HepG2 (cell line): ENCODE results near the gene GABRB3. TPM values are rescaled to one million over a fixed set of nuclear protein-coding genes. Genes with fewer than 3 reads are reported as not detected.

Experiments used
- ATAC-seq: fragments of 200-7000 bp; cut with Tn5 transposase; 3 replicates; pipeline ENCODE4 v1.9.1; 2020; ENCODE audit warnings: mild to moderate bottlenecking, moderate library complexity
- BruUV-seq: library from RNA; stranded (reverse); fragments of 400-500 nt; replicated peaks from 2 replicates; lab custom pipeline; 2021; lab: Mats Ljungman, UMichigan
- CTCF ChIA-PET: fragments of 300-600 bp; formaldehyde crosslinking; extraction: SDS; loops from one replicate; lab custom pipeline; 2021; ENCODE audit warnings: low total read pairs, inconsistent platforms, low intra/inter-chr PET ratio; lab: Yijun Ruan, JAX
- POLR2A ChIA-PET: fragments of 350-600 bp; sonication (Branson Sonifier 250); formaldehyde crosslinking; loops from one replicate; lab custom pipeline; 2020; ENCODE audit warnings: antibody characterized with exemption, inconsistent platforms; lab: Yijun Ruan, JAX
- DNase-seq: peaks from one replicate; pipeline ENCODE4 v3.0.0-alpha.2; 2015; ENCODE audit warnings: low spot score
- FAIRE-seq: peaks from 3 replicates; lab custom pipeline; 2011; peaks lifted over from hg19 to GRCh38; lab: Jason Lieb, UNC
- H2AFZ ChIP-seq: one replicate; pipeline ENCODE4 v1.6.1; 2011; ENCODE audit warnings: low read length, inconsistent platforms
- H3K27ac ChIP-seq: fragments of 300-600 bp; 3 replicates; pipeline ENCODE4 v1.8.0; 2011; ENCODE audit warnings: mixed run types, mild to moderate bottlenecking, mixed read lengths, low read length, inconsistent platforms; ENCODE audit not compliant: insufficient read depth; ENCODE audit errors: extremely low read length
- H3K27me3 ChIP-seq, 2 experiments: fragments of 200-600 bp in 1 of 2; 2 replicates in 1 of 2; 3 replicates in 1 of 2; pipeline versions ENCODE4 v1.6.0 to v1.8.0; 2011; ENCODE audit warnings: low read length in 2 of 2, mild to moderate bottlenecking in 2 of 2, moderate library complexity in 2 of 2, inconsistent platforms in 1 of 2; ENCODE audit not compliant: insufficient read depth in 2 of 2, control insufficient read depth in 1 of 2
- H3K36me3 ChIP-seq, 2 experiments: fragments of 200-600 bp in 1 of 2; replicated peaks in 1 of 2; 2 replicates in 1 of 2; 3 replicates in 1 of 2; pipeline versions ENCODE4 v1.5.1 to v1.8.0; 2011; ENCODE audit warnings: low read length in 2 of 2, inconsistent platforms in 1 of 2; ENCODE audit not compliant: insufficient read depth in 2 of 2, control insufficient read depth in 1 of 2
- H3K4me1 ChIP-seq: 2 replicates; pipeline ENCODE4 v1.5.1; 2012; ENCODE audit warnings: low read length, inconsistent platforms; ENCODE audit not compliant: insufficient read depth
- H3K4me2 ChIP-seq: 2 replicates; pipeline ENCODE4 v1.6.0; 2011; ENCODE audit warnings: low read depth, low read length, inconsistent platforms
- H3K4me3 ChIP-seq, 3 experiments: fragments of 200-600 bp in 1 of 3; sonication (generic), shearing (Covaris generic) in 1 of 3; replicated peaks in 1 of 3; 2 replicates each; pipeline ENCODE4 v1.5.1; 2011 to 2016; ENCODE audit warnings: low read length in 3 of 3, inconsistent platforms in 2 of 3, low read depth in 2 of 3, mild to moderate bottlenecking in 2 of 3, control low read depth in 1 of 3, mixed read lengths in 1 of 3; ENCODE audit not compliant: insufficient read depth in 1 of 3
- H3K79me2 ChIP-seq: one replicate; pipeline ENCODE4 v1.6.1; 2011; ENCODE audit warnings: low read length, inconsistent platforms; ENCODE audit not compliant: insufficient read depth
- H3K9ac ChIP-seq: 2 replicates; pipeline ENCODE4 v1.6.0; 2011; ENCODE audit warnings: mild to moderate bottlenecking, low read depth, low read length, inconsistent platforms; ENCODE audit not compliant: insufficient read depth
- H3K9me3 ChIP-seq: 2 replicates; pipeline ENCODE4 v1.5.1; 2012; ENCODE audit warnings: mild to moderate bottlenecking, low read length
- H4K20me1 ChIP-seq: 2 replicates; pipeline ENCODE4 v1.6.0; 2011; ENCODE audit warnings: inconsistent platforms, mild to moderate bottlenecking, low read length, moderate library complexity; ENCODE audit not compliant: insufficient read depth
- ARID5B ChIP-seq: IDR thresholded peaks from 2 replicates; pipeline ENCODE4 v1.4.0; 2020; ENCODE audit warnings: mild to moderate bottlenecking, missing genetic modification reagents
- FOXC1 ChIP-seq: sonication (generic); formaldehyde crosslinking; IDR thresholded peaks from 2 replicates; pipeline ENCODE4 v1.8.0; 2022; ENCODE audit warnings: mild to moderate bottlenecking, missing genetic modification reagents, borderline replicate concordance
- FOXK2 ChIP-seq: fragments of 450-650 bp; IDR thresholded peaks from 2 replicates; pipeline ENCODE4 v1.6.1; 2016
- GFI1 ChIP-seq: sonication (generic); formaldehyde crosslinking; IDR thresholded peaks from 2 replicates; pipeline ENCODE4 v1.5.0; 2020; ENCODE audit warnings: missing genetic modification reagents, mild to moderate bottlenecking, borderline replicate concordance
- TGIF2 ChIP-seq: IDR thresholded peaks from 2 replicates; pipeline ENCODE4 v1.6.1; 2016; ENCODE audit warnings: control low read depth, missing compliant biosample characterization
- ZBTB37 ChIP-seq: sonication (generic); formaldehyde crosslinking; IDR thresholded peaks from 2 replicates; pipeline ENCODE4 v1.4.0; 2020; ENCODE audit warnings: mild to moderate bottlenecking, missing genetic modification reagents
- ZNF282 ChIP-seq: fragments of 450-650 bp; IDR thresholded peaks from 2 replicates; pipeline ENCODE4 v1.6.1; 2018; ENCODE audit not compliant: partially characterized antibody
- ZNF75D ChIP-seq: sonication (generic); formaldehyde crosslinking; IDR thresholded peaks from 2 replicates; pipeline ENCODE4 v1.8.1; 2023; ENCODE audit warnings: missing genetic modification reagents, mild to moderate bottlenecking, borderline replicate concordance
- ZNF800 ChIP-seq: sonication (generic); formaldehyde crosslinking; IDR thresholded peaks from 2 replicates; pipeline ENCODE4 v1.4.0; 2020; ENCODE audit warnings: missing genetic modification reagents
- WGBS: methylation state at CpG from one replicate; pipeline ENCODE4 v1.1.6; 2017; ENCODE audit warnings: low lambda C conversion rate; 5-methylcytosine and 5-hydroxymethylcytosine counted together
- in situ Hi-C: cut with HindIII; loops from 2 replicates; pipeline ENCODE4 v1.10.0; 2017; ENCODE audit warnings: low pct_unique_long_range_greater_than_20kb; ENCODE audit not compliant: extremely low pct_ligation_motif_present
- intact Hi-C: fragments of 100-400 bp; cut with micrococcal nuclease; formaldehyde crosslinking; loops from one replicate; pipeline ENCODE4 v1.10.0; 2022; ENCODE audit not compliant: unreplicated experiment
- polyA plus RNA-seq, 8 experiments: library from polyadenylated mRNA; depleted of rRNA in 3 of 8; stranded (reverse) in 7 of 8; unstranded in 1 of 8; fragments of >200 nt; fragmentation: Illumina TruSeq in 4 of 8; extraction: Trizol in 4 of 8; gene quantifications; 2 replicates each; pipeline versions ENCODE4 v1.2.1 to v1.2.3, GENCODE V29; 2011 to 2016; ENCODE audit warnings: low read depth in 4 of 8, missing spikeins in 1 of 8, mixed read lengths in 1 of 8; ENCODE audit not compliant: insufficient read depth in 1 of 8
- total RNA-seq, 5 experiments: library from RNA; depleted of rRNA; stranded (reverse); fragments of >200 nt; fragmentation: Illumina TruSeq; extraction: Trizol; gene quantifications; 2 replicates each; pipeline ENCODE4 v1.2.3, GENCODE V29; 2016; ENCODE audit warnings: low read depth in 1 of 5

Gene GABRB3
- total and polyA plus RNA-seq, 2 of the 13 experiments (the other 11 are each of a cell fraction or from before 2014, with no cell fraction given), result not detected

GRCh38 chr15:26658290-26658689 is 114.6 kb downstream of the GABRB3 start:
- ATAC-seq (no peak), FAIRE-seq (no peak), DNase-seq (no peak)
- no TSS peak for BruUV-seq
- no peaks in the 10 kb centered on the region for H3K79me2 ChIP-seq
- 2% methylated on average over 2 of the region's 2 CpGs for WGBS
- H3K27ac ChIP-seq, result no peak overlapping the region
- no peaks in the 10 kb centered on the region for H3K27me3 ChIP-seq
- in situ Hi-C loops (no loop called here), intact Hi-C loops (no loop called here)
- no peak overlapping the region for H3K4me3 ChIP-seq
- no peak overlapping the region for H3K4me2 ChIP-seq
- no peaks in the 10 kb centered on the region for H4K20me1 ChIP-seq
- ChIA-PET POLR2A (no interaction called here), CTCF (no interaction called here)
- no peaks in the 10 kb centered on the region for H3K4me1 ChIP-seq
- H3K9ac ChIP-seq, result no peak overlapping the region
- H3K9me3 ChIP-seq, result peaks cover 71% of the 10 kb centered on the region
- TF ChIP-seq ARID5B (CRISPR knock-in tag), result no peak
- TF ChIP-seq FOXC1, result no peak
- no peak for TF ChIP-seq ZNF800 (CRISPR knock-in tag)
- TF ChIP-seq ZBTB37 (CRISPR knock-in tag), result no peak
- TF ChIP-seq FOXK2, result no peak
- no peak for TF ChIP-seq TGIF2 (CRISPR knock-in tag)
- TF ChIP-seq ZNF75D, result no peak
- TF ChIP-seq ZNF282, result no peak
- no peak for TF ChIP-seq GFI1 (CRISPR knock-in tag)
- H3K36me3 ChIP-seq, result no peaks in the 10 kb centered on the region
- H2AFZ ChIP-seq, result no peak overlapping the region
